Natural killer cell (primary cell): ENCODE results near the gene CD300E. TPM values are rescaled to one million over a fixed set of nuclear protein-coding genes. Genes with fewer than 3 reads are reported as not detected.

Experiments
- ATAC-seq, 3 donors: fragments of 150-1000 bp in 2 of 3; fragments of 200-7000 bp in 1 of 3; cut with Tn5 transposase; 1 replicate in 1 of 3; 2 replicates in 2 of 3; pipeline ENCODE4 v1.10.0; 2021; ENCODE audit warnings: mild to moderate bottlenecking in 2 of 3, moderate library complexity in 2 of 3
- DNase-seq, 2 donors: peaks; one replicate each; pipeline versions ENCODE4 v3.0.0 to v3.0.0-alpha.2; 2013 to 2021; ENCODE audit warnings: mixed read lengths in 1 of 2
- H3K27ac ChIP-seq: one replicate; pipeline ENCODE4 v1.5.1; 2013; ENCODE audit warnings: mild to moderate bottlenecking, low read length
- H3K27me3 ChIP-seq: one replicate; pipeline ENCODE4 v1.6.1; 2013; ENCODE audit warnings: low read length; ENCODE audit not compliant: control insufficient read depth, insufficient read depth
- H3K36me3 ChIP-seq: one replicate; pipeline ENCODE4 v1.6.1; 2013; ENCODE audit warnings: low read length; ENCODE audit not compliant: control insufficient read depth, insufficient read depth
- H3K4me1 ChIP-seq: one replicate; pipeline ENCODE4 v1.6.1; 2013; ENCODE audit warnings: low read length; ENCODE audit not compliant: control insufficient read depth, insufficient read depth
- H3K4me3 ChIP-seq: one replicate; pipeline ENCODE4 v1.5.1; 2013; ENCODE audit warnings: low read length
- H3K9me3 ChIP-seq: one replicate; pipeline ENCODE4 v1.6.1; 2013; ENCODE audit warnings: low read length; ENCODE audit not compliant: control insufficient read depth, insufficient read depth
- H3K27ac Mint-ChIP-seq, 2 donors: one replicate each; pipeline ENCODE4 v1.8.0; 2022; ENCODE audit warnings: mild to moderate bottlenecking in 2 of 2, mixed read lengths in 2 of 2, moderate library complexity in 1 of 2
- H3K27me3 Mint-ChIP-seq, 2 donors: one replicate each; pipeline ENCODE4 v1.8.0; 2022; ENCODE audit warnings: low read depth in 2 of 2, mixed read lengths in 2 of 2
- H3K36me3 Mint-ChIP-seq: one replicate; pipeline ENCODE4 v1.8.0; 2022; ENCODE audit warnings: mixed read lengths
- H3K4me1 Mint-ChIP-seq, 2 donors: one replicate each; pipeline ENCODE4 v1.8.0; 2022; ENCODE audit warnings: mixed read lengths in 2 of 2
- H3K4me3 Mint-ChIP-seq: one replicate; pipeline ENCODE4 v1.8.0; 2022; ENCODE audit warnings: mild to moderate bottlenecking, moderate library complexity, mixed read lengths
- H3K9me3 Mint-ChIP-seq, 2 donors: one replicate each; pipeline ENCODE4 v1.8.0; 2022; ENCODE audit warnings: mixed read lengths in 2 of 2
- WGBS: methylation state at CpG from one replicate; pipeline ENCODE4 v1.1.7; 2013; ENCODE audit warnings: missing lambda C conversion rate; ENCODE audit not compliant: insufficient coverage; 5-methylcytosine and 5-hydroxymethylcytosine counted together
- intact Hi-C: fragments of 100-400 bp; cut with micrococcal nuclease; formaldehyde crosslinking; loops from one replicate; pipeline ENCODE4 v1.14.2; 2022
- total RNA-seq, 4 donors: library from RNA; stranded (reverse); fragments of 120-200 nt in 1 of 4; gene quantifications; one replicate each; pipeline versions ENCODE4 v1.2.3 to v1.2.4, GENCODE V29; 2013 to 2022
- TF ChIP-seq, protein P1 (sequence below): fragments of 200-600 bp; IDR thresholded peaks from one replicate; pipeline ENCODE4 v1.8.0; 2022; ENCODE audit warnings: antibody characterized with exemption

CD300E gene
- total RNA-seq, 3 donors from 2014 or later (not counting 1 experiment from before 2014, with no cell fraction given) = 6.9 to 10.0 (median 8.9) TPM

DNA sequence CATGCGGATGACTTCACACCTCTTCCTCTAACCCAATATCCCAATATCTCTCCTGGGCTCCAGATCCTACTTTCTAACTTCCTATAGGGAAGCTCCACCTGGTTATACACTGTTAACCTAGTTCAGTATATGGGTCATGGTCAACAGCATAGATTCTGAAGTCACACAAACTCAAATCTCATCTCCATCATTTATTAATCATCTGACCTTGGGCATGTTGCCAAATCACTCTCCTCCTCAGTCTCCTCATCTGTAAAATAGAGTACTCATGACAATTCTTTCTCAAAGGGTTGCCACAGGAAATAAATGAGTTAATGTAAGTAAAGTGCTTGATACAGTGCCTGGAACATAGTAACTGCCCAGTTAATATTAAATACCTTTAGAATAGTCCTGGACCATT lies 593 bp upstream of the CD300E start:
- no peak overlapping the region for H3K4me3 ChIP-seq
- Mint-ChIP-seq H3K9me3 (no peaks in the 10 kb centered on the region), H3K4me3 (no peak overlapping the region), H3K4me1 (peaks cover 0 to 12% of the 10 kb centered on the region in 2 donors), H3K27ac (no peak overlapping the region), H3K36me3 (no peaks in the 10 kb centered on the region), H3K27me3 (peaks cover 58 to 73% of the 10 kb centered on the region in 2 donors)
- no peaks in the 10 kb centered on the region for H3K4me1 ChIP-seq
- ATAC-seq = no peak
- no peaks in the 10 kb centered on the region for H3K9me3 ChIP-seq
- intact Hi-C loops = no loop called here
- H3K36me3 ChIP-seq = no peaks in the 10 kb centered on the region
- DNase-seq = no peak
- H3K27me3 ChIP-seq = peaks cover 7% of the 10 kb centered on the region
- TF ChIP-seq, protein P1, sequence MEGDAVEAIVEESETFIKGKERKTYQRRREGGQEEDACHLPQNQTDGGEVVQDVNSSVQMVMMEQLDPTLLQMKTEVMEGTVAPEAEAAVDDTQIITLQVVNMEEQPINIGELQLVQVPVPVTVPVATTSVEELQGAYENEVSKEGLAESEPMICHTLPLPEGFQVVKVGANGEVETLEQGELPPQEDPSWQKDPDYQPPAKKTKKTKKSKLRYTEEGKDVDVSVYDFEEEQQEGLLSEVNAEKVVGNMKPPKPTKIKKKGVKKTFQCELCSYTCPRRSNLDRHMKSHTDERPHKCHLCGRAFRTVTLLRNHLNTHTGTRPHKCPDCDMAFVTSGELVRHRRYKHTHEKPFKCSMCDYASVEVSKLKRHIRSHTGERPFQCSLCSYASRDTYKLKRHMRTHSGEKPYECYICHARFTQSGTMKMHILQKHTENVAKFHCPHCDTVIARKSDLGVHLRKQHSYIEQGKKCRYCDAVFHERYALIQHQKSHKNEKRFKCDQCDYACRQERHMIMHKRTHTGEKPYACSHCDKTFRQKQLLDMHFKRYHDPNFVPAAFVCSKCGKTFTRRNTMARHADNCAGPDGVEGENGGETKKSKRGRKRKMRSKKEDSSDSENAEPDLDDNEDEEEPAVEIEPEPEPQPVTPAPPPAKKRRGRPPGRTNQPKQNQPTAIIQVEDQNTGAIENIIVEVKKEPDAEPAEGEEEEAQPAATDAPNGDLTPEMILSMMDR = no peak
- 86% methylated on average over 1 of the region's 1 CpG for WGBS
- H3K27ac ChIP-seq = no peak overlapping the region

DNA sequence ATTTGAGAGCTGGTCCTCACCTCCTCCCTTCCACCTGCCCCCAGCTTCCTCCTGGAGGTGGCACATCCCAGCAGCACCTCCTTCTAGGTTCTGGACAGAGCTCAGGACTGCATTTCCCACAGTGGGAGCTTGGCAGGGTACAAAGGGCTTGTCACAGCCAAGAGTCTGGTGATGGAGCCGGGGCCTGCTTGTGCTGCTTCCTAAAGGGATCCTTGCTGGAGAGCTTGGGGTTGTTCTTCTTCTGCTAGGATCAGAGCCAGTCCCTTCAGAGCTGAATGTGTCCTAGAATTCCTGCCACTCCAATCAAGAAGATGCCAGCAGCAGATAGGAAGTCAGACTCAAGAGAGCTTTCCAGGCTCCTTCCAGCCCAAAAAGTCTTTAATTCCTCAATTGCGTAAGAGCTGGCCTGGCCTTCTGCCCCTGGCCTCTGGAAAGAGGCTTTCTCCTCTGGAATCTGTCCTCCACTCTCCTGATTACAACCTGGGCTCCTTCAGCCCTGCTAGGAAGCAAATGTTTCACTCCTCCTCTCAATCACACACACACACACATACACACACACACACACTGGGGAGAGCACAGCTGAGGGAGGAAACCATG lies 4.4 kb downstream of the CD300E start:
- Histone ChIP-seq H3K27ac (no peak overlapping the region), H3K9me3 (no peaks in the 10 kb centered on the region), H3K36me3 (no peaks in the 10 kb centered on the region), H3K4me3 (no peak overlapping the region), H3K27me3 (no peaks in the 10 kb centered on the region), H3K4me1 (peaks cover under 1% of the 10 kb centered on the region)
- peaks cover 0 to 32% of the 10 kb centered on the region in 2 donors for H3K4me1 Mint-ChIP-seq
- no peak for DNase-seq
- no peaks in the 10 kb centered on the region for H3K36me3 Mint-ChIP-seq
- ATAC-seq = no peak
- peaks cover 47 to 55% of the 10 kb centered on the region in 2 donors for H3K27me3 Mint-ChIP-seq
- TF ChIP-seq, protein P1 = no peak
- intact Hi-C loops = no loop called here
- no peak overlapping the region for H3K4me3 Mint-ChIP-seq
- H3K27ac Mint-ChIP-seq = no peak overlapping the region
- 90% methylated on average over 2 of the region's 2 CpGs for WGBS
- no peaks in the 10 kb centered on the region for H3K9me3 Mint-ChIP-seq

DNA sequence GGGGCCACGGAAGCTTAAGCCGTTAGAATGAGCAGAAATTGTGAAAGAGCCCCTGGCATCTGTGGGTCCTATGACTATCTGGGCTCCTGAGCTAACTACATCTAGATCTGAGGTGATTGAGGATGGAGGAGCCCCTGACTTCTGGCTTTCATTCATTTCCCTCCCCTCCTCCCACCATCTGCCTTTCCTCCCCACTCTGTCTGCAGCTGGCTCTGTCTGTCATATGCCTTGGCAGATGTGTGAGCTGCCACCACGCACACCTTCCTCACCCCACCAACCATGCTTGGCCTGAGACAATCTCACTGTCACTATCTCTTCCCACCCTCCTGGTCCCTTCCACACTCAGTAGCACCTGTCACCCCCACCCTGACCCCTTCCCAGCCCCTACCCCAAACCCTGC lies 5.1 kb downstream of the CD300E start:
- Histone ChIP-seq H3K4me3 (no peak overlapping the region), H3K36me3 (no peaks in the 10 kb centered on the region), H3K9me3 (no peaks in the 10 kb centered on the region), H3K4me1 (peaks cover 8% of the 10 kb centered on the region), H3K27me3 (peaks cover 2% of the 10 kb centered on the region), H3K27ac (no peak overlapping the region)
- no peaks in the 10 kb centered on the region for H3K36me3 Mint-ChIP-seq
- ATAC-seq (no peak), DNase-seq (no peak)
- TF ChIP-seq, protein P1 = no peak
- 57% methylated on average over 3 of the region's 3 CpGs for WGBS
- no peak overlapping the region for H3K4me3 Mint-ChIP-seq
- peaks cover 43 to 47% of the 10 kb centered on the region in 2 donors for H3K27me3 Mint-ChIP-seq
- H3K4me1 Mint-ChIP-seq = peaks cover 0 to 33% of the 10 kb centered on the region in 2 donors
- no peak overlapping the region for H3K27ac Mint-ChIP-seq
- intact Hi-C loops = no loop called here
- H3K9me3 Mint-ChIP-seq = no peaks in the 10 kb centered on the region

DNA sequence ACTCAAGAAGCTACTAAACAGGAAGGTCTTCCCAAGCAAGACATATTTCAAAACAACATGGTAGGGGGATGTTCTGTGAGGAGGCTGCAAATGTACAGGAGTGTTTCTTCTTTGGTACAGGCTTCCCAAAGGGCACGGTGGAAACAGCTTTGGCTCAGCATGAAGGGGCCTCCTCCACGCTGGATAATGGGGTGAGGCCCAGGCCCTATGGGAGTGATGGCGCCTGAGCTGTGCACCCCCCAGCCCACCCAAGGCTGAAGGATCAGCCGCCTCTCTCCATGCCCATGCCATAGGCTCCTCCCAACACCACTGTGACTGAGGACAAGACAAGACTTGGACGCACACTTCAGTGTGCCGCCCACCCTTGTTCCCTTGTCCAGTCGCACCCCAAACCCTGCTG lies 6.8 kb downstream of the CD300E start:
- Histone ChIP-seq H3K27ac (no peak overlapping the region), H3K4me3 (no peak overlapping the region), H3K4me1 (peaks cover 26% of the 10 kb centered on the region), H3K36me3 (no peaks in the 10 kb centered on the region), H3K9me3 (no peaks in the 10 kb centered on the region), H3K27me3 (peaks cover 3% of the 10 kb centered on the region)
- Mint-ChIP-seq H3K4me3 (no peak overlapping the region), H3K36me3 (no peaks in the 10 kb centered on the region), H3K9me3 (no peaks in the 10 kb centered on the region), H3K4me1 (peaks cover 8 to 46% of the 10 kb centered on the region in 2 donors), H3K27me3 (peaks cover 30 to 34% of the 10 kb centered on the region in 2 donors), H3K27ac (no peak overlapping the region)
- 81% methylated on average over 7 of the region's 7 CpGs for WGBS
- ATAC-seq (no peak), DNase-seq (no peak)
- intact Hi-C loops = no loop called here
- TF ChIP-seq, protein P1 = no peak
